SK-N-MC (cell line): ENCODE results near the gene MEI1.
A peak's percentile ranks its signal among the peaks of the same experiment; 100 is the strongest.

Experiments
- DNase-seq: peaks from one replicate; pipeline ENCODE4 v3.0.0-alpha.2; 2011; ENCODE audit warnings: low read depth, low spot score
- H3K27ac ChIP-seq: fragments of 200-600 bp; sonication (generic); 2 replicates; pipeline ENCODE4 v1.5.1; 2016; ENCODE audit warnings: mixed run types
- H3K36me3 ChIP-seq: fragments of 200-600 bp; sonication (generic); 2 replicates; pipeline ENCODE4 v1.6.1; 2017; ENCODE audit warnings: antibody characterized with exemption, low read length, mixed read lengths; ENCODE audit not compliant: insufficient read depth
- H3K4me3 ChIP-seq: fragments of 200-600 bp; sonication (generic); 2 replicates; pipeline ENCODE4 v1.5.1; 2016
- H3K9ac ChIP-seq: fragments of 200-600 bp; sonication (generic); 2 replicates; pipeline ENCODE4 v1.8.0; 2017; ENCODE audit warnings: mixed run types, mixed read lengths; ENCODE audit not compliant: insufficient read length
- H3K9me3 ChIP-seq: fragments of 200-600 bp; sonication (generic); 2 replicates; pipeline ENCODE4 v1.6.1; 2017; ENCODE audit warnings: low read depth, mild to moderate bottlenecking, antibody characterized with exemption, low read length, moderate library complexity, mixed read lengths
- EZH2 ChIP-seq: fragments of 200-600 bp; sonication (generic); IDR thresholded peaks from one replicate; pipeline ENCODE4 v1.6.1; 2017; ENCODE audit warnings: antibody characterized with exemption
- FOXP2 ChIP-seq: optimal IDR thresholded peaks from 2 replicates; pipeline ENCODE3; 2011; ENCODE audit warnings: mild to moderate bottlenecking, moderate library complexity; ENCODE audit not compliant: insufficient read depth; ENCODE audit errors: extremely low read length, control extremely low read depth
- POLR2AphosphoS5 ChIP-seq: IDR thresholded peaks from 2 replicates; pipeline ENCODE4 v1.6.1; 2012; ENCODE audit warnings: mild to moderate bottlenecking, low read depth, low read length, borderline replicate concordance

The MEI1 gene

DNA sequence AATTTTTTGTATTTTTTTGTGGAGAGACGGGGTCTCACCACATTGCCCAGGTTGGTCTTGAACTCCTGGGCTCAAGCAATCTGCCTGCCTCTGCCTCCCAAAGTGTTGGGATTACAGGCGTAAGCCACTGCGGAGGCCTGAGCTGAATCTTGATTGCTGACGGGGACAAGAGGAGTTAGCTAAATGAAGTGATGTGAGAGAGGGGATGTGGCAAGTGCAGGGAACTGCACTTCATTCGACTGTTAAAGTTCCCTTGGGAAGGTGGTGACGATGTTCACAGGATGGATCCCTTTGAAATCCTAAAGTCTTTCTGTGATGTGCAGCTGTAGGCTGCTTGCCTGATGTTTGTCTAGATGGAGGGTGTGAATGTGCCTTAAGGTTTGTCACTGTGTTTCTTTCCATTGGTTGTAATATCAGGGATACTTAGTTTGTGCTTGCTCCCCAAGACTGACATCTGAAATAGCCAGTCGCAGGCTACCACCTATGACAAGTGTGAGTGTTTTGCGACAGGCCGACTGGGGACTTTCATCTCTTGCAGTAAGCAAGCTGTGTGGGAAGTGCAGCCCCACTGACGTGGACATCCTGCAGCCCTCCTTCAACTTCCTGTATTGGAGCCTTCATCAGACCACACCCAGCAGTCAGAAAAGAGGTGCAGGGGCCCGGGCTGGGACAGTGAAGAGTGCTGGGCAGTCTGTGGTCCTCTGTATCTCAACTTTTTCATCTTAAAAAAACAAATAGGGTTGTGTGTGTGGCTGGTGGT is 81.6 kb downstream of the MEI1 start:
- H3K4me3 ChIP-seq, result no peak overlapping the region
- no peaks in the 10 kb centered on the region for H3K9me3 ChIP-seq
- TF ChIP-seq FOXP2 (no peak), POLR2AphosphoS5 (no peak)
- DNase-seq, result no peak
- H3K9ac ChIP-seq, result no peak overlapping the region
- H3K27ac ChIP-seq, result no peak overlapping the region
- H3K36me3 ChIP-seq, result no peaks in the 10 kb centered on the region

DNA sequence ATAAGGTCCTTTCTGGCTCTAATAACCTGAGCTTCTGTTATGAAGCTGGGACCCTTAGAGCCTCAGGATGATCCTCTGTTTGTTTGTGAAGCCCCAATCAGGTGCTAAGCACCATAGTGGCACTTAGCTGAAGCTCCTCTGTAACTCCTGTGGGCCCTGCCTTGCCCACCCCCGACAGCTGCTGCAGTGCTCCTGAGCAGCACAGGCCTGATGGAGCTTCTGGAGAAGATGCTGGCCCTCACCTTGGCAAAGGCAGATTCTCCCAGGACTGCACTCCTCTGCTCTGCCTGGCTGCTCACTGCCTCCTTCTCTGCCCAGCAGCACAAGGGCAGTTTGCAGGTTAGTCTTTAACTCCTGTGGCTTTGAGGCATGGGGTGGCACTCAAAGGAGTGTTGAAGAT is 82.2 kb downstream of the MEI1 start:
- H3K4me3 ChIP-seq, result no peak overlapping the region
- no peaks in the 10 kb centered on the region for H3K9me3 ChIP-seq
- H3K9ac ChIP-seq, result no peak overlapping the region
- no peaks in the 10 kb centered on the region for H3K36me3 ChIP-seq
- TF ChIP-seq POLR2AphosphoS5 (no peak), EZH2 (no peak), FOXP2 (no peak)
- H3K27ac ChIP-seq, result no peak overlapping the region
- DNase-seq, result no peak

DNA sequence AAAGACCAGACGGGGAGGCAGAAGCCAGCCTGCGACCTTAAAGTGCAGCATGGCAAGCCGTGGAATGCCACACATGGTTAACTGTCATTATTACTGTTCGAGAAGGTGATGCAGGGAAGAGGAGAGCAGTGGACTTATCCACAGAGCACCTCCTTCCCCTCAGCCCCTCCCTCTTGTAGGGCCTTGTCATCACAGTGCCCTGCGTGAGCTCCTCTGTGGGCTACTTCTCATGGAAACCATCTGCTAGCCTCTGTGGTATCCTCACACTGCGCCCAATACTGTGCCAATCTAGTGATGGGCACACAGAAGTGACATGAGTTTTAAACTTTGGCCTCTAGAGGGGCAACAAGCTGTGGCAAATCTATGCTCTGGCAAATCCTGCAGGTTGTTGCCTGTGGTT is 83.0 kb downstream of the MEI1 start:
- H3K9ac ChIP-seq, result no peak overlapping the region
- H3K27ac ChIP-seq, result no peak overlapping the region
- TF ChIP-seq FOXP2, result no peak
- no peak for TF ChIP-seq POLR2AphosphoS5
- no peak for TF ChIP-seq EZH2
- no peak overlapping the region for H3K4me3 ChIP-seq
- H3K9me3 ChIP-seq, result no peaks in the 10 kb centered on the region
- no peaks in the 10 kb centered on the region for H3K36me3 ChIP-seq
- no peak for DNase-seq

DNA sequence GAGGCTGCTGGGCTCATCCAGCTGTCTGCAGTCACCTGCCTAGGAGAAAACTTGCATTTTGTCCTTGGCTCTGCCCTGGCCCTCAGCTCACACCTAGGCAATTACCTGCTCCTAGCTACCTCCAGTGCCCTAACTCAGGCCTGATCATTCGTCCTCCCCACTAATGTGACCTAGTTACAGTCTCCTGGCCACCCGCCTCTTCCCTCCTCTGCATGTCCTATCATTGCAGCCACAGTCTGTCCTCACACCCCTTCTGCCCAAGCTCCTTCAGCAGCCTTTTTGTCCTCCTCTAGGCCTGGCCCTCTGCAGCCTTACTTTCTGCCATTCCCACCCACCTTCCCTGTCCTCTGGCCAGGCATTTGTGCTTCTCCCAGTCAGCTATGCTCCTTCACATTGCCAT is 83.4 kb downstream of the MEI1 start:
- H3K9me3 ChIP-seq, result no peaks in the 10 kb centered on the region
- no peaks in the 10 kb centered on the region for H3K36me3 ChIP-seq
- H3K9ac ChIP-seq, result no peak overlapping the region
- no peak for DNase-seq
- H3K27ac ChIP-seq, result no peak overlapping the region
- no peak overlapping the region for H3K4me3 ChIP-seq
- TF ChIP-seq FOXP2 (no peak), EZH2 (no peak), POLR2AphosphoS5 (no peak)

DNA sequence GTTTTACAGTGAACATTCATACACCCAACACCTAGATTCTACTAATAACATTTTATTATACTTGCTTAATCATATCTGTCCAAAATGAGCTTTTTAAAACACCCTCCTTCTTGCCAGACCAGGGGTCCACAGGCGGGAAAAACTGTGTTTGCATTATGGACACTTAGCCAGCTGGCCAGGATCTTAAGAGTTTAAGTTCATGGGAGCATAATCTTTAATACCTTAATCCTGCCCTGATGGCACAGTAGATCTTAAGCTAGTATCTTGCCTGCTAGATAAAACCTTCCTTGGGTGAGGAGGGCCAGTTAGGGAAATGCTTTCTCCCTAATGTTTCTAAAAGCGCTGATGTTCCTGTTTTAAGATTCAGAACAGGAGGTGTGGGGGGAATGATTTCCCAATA is 88.0 kb downstream of the MEI1 start:
- Histone ChIP-seq H3K36me3 (no peaks in the 10 kb centered on the region), H3K9ac (no peak overlapping the region), H3K4me3 (no peak overlapping the region), H3K27ac (no peak overlapping the region), H3K9me3 (no peaks in the 10 kb centered on the region)
- TF ChIP-seq EZH2 (no peak), POLR2AphosphoS5 (no peak), FOXP2 (no peak)
- no peak for DNase-seq

GRCh38 chr22:41793871-41794270 is 94.6 kb downstream of the MEI1 start:
- TF ChIP-seq POLR2AphosphoS5, result no peak
- no peak for TF ChIP-seq EZH2
- TF ChIP-seq FOXP2, result no peak

DNA sequence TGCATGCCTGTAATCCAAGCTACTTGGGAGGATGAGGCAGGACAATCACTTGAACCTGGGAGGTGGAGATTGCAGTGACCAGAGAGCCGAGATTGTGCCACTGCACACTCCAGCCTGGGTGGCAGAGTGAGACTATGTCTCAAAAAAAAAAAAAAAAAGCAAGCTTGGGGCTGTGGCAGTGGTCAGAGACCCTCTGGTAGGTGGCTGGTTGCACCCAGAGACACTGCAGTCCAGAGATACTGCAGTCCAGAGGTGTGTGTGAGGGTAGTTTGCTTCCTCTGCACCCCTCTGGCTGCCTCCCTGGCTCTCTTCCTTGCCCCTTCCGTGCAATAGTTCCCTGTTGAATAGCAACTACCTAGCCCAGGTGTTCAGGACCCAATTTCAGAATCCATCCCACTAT is 99.4 kb downstream of the MEI1 start:
- Histone ChIP-seq H3K27ac (no peak overlapping the region), H3K36me3 (no peaks in the 10 kb centered on the region), H3K4me3 (no peak overlapping the region), H3K9ac (no peak overlapping the region), H3K9me3 (no peaks in the 10 kb centered on the region)
- DNase-seq, result no peak
- TF ChIP-seq POLR2AphosphoS5 (no peak), EZH2 (no peak), FOXP2 (no peak)

More at GRCh38 chr22:41793871-41794270, 94.6 kb downstream of the MEI1 start:
- no peaks in the 10 kb centered on the region for H3K9me3 ChIP-seq
- no peaks in the 10 kb centered on the region for H3K36me3 ChIP-seq
- no peak overlapping the region for H3K27ac ChIP-seq
- no peak for DNase-seq
- no peak overlapping the region for H3K9ac ChIP-seq
- no peak overlapping the region for H3K4me3 ChIP-seq

- no peak for DNase-seq
- Histone ChIP-seq H3K9me3 (no peaks in the 10 kb centered on the region), H3K36me3 (no peaks in the 10 kb centered on the region), H3K4me3 (peak overlapping the region; percentile 94), H3K27ac (peak overlapping the region; percentile 77), H3K9ac (peak overlapping the region; percentile 67)
- TF ChIP-seq EZH2 (no peak), FOXP2 (no peak), POLR2AphosphoS5 (no peak)
Measured at GRCh38 chr22:41799486-41800347, 100.4 kb downstream of the MEI1 start.
